Measurements from ENCODE around the gene PTPRF.

DNA sequence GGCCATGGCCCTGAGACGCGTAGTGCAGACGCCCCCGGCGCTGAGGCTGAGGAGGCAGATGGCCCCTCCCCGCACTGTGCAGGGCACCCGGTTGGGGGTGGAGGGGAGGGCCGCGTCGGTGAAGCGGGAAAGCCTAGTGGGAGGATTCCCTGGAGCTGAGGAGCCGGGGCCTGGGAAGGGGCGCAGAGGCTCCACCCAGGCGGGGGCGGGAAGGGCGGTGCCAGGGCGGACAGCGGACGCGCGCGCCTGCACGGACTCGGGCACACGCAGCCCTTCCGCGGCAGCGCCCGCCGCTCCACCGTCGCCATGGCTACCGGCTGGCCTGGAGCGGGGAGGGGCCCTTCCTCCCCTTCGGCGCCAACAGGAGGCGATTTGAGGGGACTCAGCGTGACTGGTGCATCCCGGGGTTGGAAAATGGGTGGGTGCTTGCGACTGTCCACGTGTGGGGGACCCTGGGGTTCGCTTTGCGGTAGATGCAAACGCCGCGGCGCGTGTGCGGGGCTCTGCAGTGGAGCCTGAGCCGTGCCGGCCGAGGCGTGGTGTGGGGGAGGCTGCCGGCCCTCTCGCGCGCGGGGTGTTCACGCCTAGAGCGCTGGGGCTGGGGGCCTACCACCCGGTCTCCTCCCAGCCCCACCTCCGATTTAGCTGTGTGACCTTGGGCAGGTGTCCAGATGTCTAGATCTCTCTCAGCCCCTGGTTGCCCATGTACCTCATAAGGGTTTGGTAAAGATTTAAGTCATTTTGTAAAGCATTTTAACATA lies 35.1 kb downstream of the PTPRF start:
- TF ChIP-seq, protein P1, sequence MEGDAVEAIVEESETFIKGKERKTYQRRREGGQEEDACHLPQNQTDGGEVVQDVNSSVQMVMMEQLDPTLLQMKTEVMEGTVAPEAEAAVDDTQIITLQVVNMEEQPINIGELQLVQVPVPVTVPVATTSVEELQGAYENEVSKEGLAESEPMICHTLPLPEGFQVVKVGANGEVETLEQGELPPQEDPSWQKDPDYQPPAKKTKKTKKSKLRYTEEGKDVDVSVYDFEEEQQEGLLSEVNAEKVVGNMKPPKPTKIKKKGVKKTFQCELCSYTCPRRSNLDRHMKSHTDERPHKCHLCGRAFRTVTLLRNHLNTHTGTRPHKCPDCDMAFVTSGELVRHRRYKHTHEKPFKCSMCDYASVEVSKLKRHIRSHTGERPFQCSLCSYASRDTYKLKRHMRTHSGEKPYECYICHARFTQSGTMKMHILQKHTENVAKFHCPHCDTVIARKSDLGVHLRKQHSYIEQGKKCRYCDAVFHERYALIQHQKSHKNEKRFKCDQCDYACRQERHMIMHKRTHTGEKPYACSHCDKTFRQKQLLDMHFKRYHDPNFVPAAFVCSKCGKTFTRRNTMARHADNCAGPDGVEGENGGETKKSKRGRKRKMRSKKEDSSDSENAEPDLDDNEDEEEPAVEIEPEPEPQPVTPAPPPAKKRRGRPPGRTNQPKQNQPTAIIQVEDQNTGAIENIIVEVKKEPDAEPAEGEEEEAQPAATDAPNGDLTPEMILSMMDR (IDR thresholded peaks at IDR 0.05; ENCODE audit: insufficient read depth, low read length, poor library complexity, severe bottlenecking): no peak
- no peak for TF ChIP-seq EZH2phosphoT487 (conservative IDR thresholded peaks at IDR 0.05; ENCODE audit: low read length)
